ENCODE results near the gene KIAA1671. TPM values are rescaled to one million over a fixed set of nuclear protein-coding genes. Genes with fewer than 3 reads are reported as not detected.

The KIAA1671 gene
- polyA plus RNA-seq, 1 donor (not counting 4 experiments of a cell fraction or from before 2014, with no cell fraction given): 17.4 TPM

- Histone ChIP-seq H3K79me2 (ENCODE audit: control insufficient read depth, insufficient read depth, low read length) (peaks cover 36% of the 10 kb centered on the region), H3K9ac (ENCODE audit: control insufficient read depth, extremely low read depth, insufficient read depth, low read length) (peak overlapping the region; percentile 68), H3K27ac (ENCODE audit: control insufficient read depth, insufficient read depth, low read length) (peak overlapping the region; percentile 96)
Measured at GRCh38 chr22:24994070-24994763, 41.7 kb downstream of the KIAA1671 start.

GRCh38 chr22:24995649-24996180 is 43.2 kb downstream of the KIAA1671 start:
- Histone ChIP-seq H2AFZ (ENCODE audit: control insufficient read depth, low read length) (no peak overlapping the region), H3K4me3 (ENCODE audit: control insufficient read depth in 2 of 3, extremely low read depth in 1 of 3, insufficient read depth in 2 of 3, low read depth in 1 of 3, low read length in 3 of 3) (no peak overlapping the region), H3K36me3 (ENCODE audit: control insufficient read depth in 2 of 2, extremely low read depth in 1 of 2, insufficient read depth in 2 of 2, low read length in 2 of 2) (peaks cover 0 to 6% of the 10 kb centered on the region in 2 experiments), H3K4me2 (ENCODE audit: control insufficient read depth, extremely low read depth, insufficient read depth, low read depth, low read length) (peak overlapping the region; percentile 11), H3K9me3 (ENCODE audit: control insufficient read depth, low read depth, low read length) (no peaks in the 10 kb centered on the region), H3K9ac (ENCODE audit: control insufficient read depth, extremely low read depth, insufficient read depth, low read length) (peak overlapping the region; percentile 42), H3K4me1 (ENCODE audit: control insufficient read depth, extremely low read depth, insufficient read depth, low read length) (peaks cover 60% of the 10 kb centered on the region), H3K27ac (ENCODE audit: control insufficient read depth, insufficient read depth, low read length) (peak overlapping the region; percentile 16), H4K20me1 (ENCODE audit: control insufficient read depth, extremely low read depth, insufficient read depth, low read length) (no peaks in the 10 kb centered on the region), H3K27me3 (ENCODE audit: control insufficient read depth, extremely low read depth, insufficient read depth, low read length) (no peaks in the 10 kb centered on the region), H3K79me2 (ENCODE audit: control insufficient read depth, insufficient read depth, low read length) (peaks cover 34% of the 10 kb centered on the region), H3K9me1 (ENCODE audit: control insufficient read depth, extremely low read depth, insufficient read depth, low read length) (peaks cover 4% of the 10 kb centered on the region)
- dilution Hi-C loops (cut with MboI; ENCODE audit: extremely low pct_ligation_motif_present, low sequenced_read_pairs): no loop called here
- TF ChIP-seq CTCF (optimal IDR thresholded peaks at IDR 0.05 in 1 of 3, IDR thresholded peaks at IDR 0.05 in 1 of 3, conservative IDR thresholded peaks at IDR 0.05 in 1 of 3; ENCODE audit: extremely low read depth in 1 of 3, insufficient read depth in 2 of 3, low read length in 3 of 3): no peak
- no peak for TF ChIP-seq EZH2 (IDR thresholded peaks at IDR 0.05; ENCODE audit: low read length)
- DNase-seq (ENCODE audit: low read depth, low spot score) (no peak), FAIRE-seq (peak; percentile 69)

More at GRCh38 chr22:24994070-24994763, 41.7 kb downstream of the KIAA1671 start:
- peak; percentile 97 for FAIRE-seq
- no peaks in the 10 kb centered on the region for H3K9me3 ChIP-seq (ENCODE audit: control insufficient read depth, low read depth, low read length)
- peak; percentile 92 for DNase-seq (ENCODE audit: low read depth, low spot score)
- peak overlapping the region; percentile 64 for H3K4me2 ChIP-seq (ENCODE audit: control insufficient read depth, extremely low read depth, insufficient read depth, low read depth, low read length)
- H3K27me3 ChIP-seq (ENCODE audit: control insufficient read depth, extremely low read depth, insufficient read depth, low read length): no peaks in the 10 kb centered on the region
- no peaks in the 10 kb centered on the region for H4K20me1 ChIP-seq (ENCODE audit: control insufficient read depth, extremely low read depth, insufficient read depth, low read length)
- no peak for TF ChIP-seq EZH2 (IDR thresholded peaks at IDR 0.05; ENCODE audit: low read length)
- TF ChIP-seq CTCF (optimal IDR thresholded peaks at IDR 0.05 in 1 of 3, IDR thresholded peaks at IDR 0.05 in 1 of 3, conservative IDR thresholded peaks at IDR 0.05 in 1 of 3; ENCODE audit: extremely low read depth in 1 of 3, insufficient read depth in 2 of 3, low read length in 3 of 3): peak; percentile 50 to 73 (median 61)
- H3K36me3 ChIP-seq (ENCODE audit: control insufficient read depth in 2 of 2, extremely low read depth in 1 of 2, insufficient read depth in 2 of 2, low read length in 2 of 2): peaks cover 2 to 6% of the 10 kb centered on the region in 2 experiments
- no peak overlapping the region for H2AFZ ChIP-seq (ENCODE audit: control insufficient read depth, low read length)
- H3K4me1 ChIP-seq (ENCODE audit: control insufficient read depth, extremely low read depth, insufficient read depth, low read length): peaks cover 70% of the 10 kb centered on the region
- no peak overlapping the region for H3K4me3 ChIP-seq (ENCODE audit: control insufficient read depth in 2 of 3, extremely low read depth in 1 of 3, insufficient read depth in 2 of 3, low read depth in 1 of 3, low read length in 3 of 3)
- peaks cover 4% of the 10 kb centered on the region for H3K9me1 ChIP-seq (ENCODE audit: control insufficient read depth, extremely low read depth, insufficient read depth, low read length)
- dilution Hi-C loops (cut with MboI; ENCODE audit: extremely low pct_ligation_motif_present, low sequenced_read_pairs): no loop called here

All from keratinocyte (primary cell).